ENCODE results near the gene PCBP4.

The PCBP4 gene

DNA sequence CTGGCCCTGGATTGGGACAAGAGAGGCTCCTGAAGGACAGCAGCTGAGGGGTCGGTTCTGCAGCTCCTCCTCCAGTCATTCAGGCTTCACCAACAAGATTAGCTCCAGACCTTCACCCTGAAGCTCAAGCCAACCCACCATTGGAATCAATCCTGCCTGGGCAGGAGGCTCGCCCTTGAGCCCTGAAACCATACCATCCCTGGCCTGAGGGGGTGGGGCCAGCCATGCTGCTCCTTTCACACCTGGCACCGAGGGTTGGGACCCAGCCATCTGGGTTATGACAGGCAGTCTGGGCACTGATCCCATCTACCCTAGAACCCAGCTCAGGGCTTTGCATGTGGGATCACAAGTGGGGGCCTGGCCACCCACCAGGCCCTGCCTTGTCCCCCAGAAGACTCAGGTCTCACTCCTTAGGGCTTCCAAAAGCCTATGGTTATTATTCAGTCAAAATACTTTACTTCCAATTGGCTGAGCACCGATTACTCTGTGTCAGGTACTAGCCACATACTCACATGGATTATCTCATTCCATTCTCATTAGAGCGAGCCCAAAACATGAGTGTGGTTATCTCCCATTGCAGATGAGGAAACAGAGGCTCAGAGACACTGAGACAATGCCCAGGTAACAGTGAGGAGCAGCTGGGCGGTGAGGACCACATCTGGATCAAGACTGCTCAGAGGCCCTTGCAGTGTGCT is 3.5 kb upstream of the PCBP4 start:
- peak; percentile 55 for DNase-seq

DNA sequence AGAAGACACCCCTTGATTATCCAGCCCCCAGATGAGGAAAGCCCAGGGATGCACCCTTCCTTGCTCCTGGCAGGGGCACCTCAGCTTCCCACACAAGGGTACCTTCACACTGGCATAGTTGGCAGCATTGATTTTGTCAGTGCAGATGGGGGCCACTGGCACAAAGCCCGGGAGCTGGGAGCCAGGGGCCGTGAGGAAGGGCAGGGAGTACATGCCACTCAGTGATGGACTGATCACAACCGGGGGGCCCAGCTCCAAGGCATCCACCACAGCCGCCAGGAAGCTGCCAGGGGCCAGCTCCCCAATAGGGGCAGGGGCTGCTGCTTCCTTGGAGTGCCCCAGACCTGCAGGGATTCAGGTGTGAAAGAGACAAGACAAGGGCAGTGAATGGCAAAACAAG is 2.6 kb upstream of the PCBP4 start:
- no peak for DNase-seq

DNA sequence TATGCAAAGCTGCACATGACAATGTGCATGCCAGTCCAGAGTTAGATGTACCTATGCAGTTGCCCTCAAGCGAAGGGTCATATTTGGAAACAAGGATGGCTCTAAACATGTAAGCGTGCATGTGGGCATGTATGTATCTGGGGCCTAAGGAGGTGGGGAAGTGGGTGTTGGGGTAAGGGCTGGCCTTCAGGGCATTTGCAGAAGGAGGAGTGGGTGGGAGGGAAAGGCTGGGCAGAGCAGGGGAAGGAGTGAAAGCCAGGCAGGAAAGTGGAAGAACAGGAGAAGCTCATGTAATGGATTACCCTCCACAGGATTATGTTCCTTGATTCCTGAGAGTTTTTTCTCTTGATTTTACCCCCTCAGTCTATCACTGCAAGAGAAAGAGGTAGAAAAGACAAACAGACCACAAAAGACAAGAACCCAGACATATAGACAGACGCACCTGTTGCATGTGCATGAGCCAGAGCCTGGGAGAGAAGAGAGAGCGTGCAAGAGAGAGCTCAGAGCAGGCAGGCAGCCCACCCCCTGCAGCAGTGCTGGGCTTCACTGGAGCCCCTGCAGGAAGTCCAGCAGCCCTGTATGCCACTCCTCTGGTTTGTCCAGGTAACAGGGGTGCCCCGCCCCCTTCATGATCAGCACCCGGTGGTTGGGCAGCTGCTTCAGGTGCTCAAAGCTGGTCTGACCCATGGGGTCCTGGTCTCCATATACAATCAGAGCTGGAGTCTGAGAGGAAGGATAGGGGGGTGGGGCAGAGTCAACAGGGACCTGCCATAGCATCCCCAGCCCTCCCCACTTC is 1.8 kb upstream of the PCBP4 start:
- DNase-seq = peak; percentile 76

DNA sequence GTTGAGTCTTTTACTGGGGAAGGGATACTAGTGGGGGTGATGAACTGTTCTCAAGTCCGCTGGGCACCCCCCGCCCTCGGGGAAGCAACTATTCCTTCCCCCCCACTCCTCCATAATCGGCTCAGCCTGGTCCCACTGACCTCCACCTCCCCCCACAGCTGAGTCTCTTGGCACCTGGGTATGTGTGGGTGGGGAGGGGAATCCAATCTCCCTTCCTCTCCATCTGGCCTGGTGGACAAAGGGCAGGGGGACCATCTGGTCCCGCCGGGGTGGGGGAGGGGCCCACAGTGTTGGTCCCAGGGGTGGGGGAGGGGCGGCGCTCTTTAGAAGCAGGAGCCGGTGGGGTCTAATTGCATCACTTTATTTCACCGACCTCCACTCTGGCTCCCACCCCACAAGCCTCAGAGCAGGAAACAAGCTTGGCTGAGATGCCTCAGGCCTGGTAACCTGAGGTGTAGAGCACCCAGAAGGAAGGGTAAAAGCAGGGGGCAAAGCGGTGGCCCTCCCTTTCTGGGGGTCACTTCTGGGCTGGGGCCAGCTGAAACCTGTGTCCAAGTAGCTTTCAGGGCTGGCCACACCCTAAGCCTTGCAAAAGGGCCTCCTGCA is 1.0 kb upstream of the PCBP4 start:
- peak; percentile 99 for DNase-seq

DNA sequence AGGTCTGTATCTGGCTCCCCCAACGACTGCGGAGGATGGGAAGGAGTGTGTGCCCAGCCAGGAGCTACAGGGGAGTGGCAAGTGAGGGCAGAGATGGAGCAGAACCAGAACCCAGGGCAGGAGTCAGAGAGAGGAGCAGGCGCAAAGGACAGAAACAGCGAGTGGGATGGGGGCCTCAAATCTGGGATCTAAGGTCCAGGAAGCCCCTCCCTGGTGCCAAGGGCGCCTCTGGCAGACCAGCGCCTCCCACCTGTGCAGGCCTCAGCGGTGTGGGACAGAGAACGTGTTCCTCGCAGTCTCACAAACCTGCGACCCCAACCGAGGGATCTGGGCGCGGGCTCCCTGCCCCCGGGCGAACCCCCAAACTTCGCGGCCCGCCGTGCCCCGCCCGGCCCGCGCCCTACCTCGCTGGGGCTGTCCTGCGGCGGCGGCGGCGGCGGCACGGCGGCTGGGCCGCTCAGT is 301 bp downstream of the PCBP4 start:
- peak; percentile 59 for DNase-seq

DNA sequence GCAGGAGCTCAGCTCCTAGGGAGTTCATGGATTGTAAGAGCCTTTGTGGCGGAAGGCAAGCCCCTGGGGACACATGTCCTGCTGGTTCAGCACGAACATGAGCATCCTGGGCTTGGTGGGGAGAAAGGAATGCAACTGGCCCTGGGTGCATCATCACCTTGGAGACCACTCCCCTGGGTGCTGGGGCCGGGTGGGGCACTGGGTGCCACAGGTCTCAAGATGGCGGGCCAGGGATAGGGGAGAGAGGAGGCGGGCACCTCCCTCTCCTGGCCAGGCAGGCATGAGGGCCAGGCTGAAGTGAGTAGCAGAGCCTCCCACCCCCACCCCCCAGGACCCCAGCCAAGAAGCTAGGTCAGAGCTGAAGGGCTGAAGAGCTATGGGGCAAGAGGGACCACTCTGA is 768 bp downstream of the PCBP4 start:
- DNase-seq = peak; percentile 68

DNA sequence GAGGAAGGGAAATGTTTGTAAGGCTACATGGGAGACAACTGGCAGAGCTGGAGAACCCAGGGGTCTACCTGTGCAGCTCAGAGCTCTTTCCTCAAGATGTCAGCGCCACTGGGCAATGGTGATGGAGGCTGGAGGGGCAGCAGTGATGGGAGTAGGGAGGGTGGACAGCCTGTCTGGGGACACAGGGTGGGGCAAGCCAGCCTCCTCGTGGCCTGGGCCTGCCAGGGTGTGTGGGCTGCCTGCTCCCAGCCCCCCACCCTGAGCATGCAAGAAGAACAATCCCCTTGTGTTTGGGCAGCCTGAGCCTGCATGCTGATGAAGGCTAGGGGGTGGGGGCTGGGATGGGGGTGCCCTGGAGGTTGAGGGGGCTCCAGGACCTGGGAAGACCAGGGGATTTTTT is 1.2 kb downstream of the PCBP4 start:
- DNase-seq = no peak

DNA sequence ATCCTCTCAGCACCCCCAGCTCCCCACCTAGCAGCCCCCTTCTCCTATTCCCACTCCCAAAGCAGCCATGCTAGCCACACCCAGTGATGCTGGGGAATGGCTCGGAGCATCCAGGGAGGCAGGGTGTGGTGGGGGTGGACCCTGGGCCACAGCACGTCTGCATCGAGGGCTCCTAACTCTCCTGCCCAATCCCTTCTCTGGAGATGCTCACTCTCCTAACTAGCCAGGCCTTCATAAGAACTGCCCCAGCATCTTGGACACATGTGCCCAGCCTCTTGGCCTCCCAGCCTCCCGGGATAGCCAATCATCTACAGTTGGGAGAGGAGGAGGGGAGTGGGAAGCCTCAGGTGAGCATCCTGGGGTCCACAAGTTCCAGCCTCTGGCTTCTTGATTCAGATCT is 2.7 kb downstream of the PCBP4 start:
- DNase-seq = peak; percentile 89

DNA sequence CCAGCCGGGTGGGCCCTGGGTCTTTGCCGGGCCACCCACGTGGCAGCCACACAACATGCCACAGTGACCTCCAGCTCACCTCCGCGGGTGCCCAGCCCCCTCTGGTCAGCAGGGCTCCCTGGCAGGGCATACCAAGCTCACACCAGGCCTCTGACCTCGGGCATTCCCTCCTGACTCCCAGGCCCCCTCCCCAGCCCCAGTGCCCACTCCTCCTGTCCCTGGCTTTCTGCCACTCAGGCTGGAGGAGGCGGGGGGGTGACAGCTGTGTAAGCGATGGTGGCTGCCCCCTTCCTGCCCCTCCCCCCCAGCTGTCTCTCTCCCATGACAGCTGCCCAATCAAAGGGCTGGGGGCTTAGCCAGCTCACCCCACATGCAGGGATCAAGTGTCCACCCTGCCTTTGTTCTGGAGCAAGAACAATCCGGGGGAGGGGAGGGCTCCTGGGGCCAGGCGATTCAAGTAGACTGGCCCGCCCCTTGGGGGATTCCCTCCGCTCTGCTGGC is 3.3 kb downstream of the PCBP4 start:
- peak; percentile 98 for DNase-seq

DNA sequence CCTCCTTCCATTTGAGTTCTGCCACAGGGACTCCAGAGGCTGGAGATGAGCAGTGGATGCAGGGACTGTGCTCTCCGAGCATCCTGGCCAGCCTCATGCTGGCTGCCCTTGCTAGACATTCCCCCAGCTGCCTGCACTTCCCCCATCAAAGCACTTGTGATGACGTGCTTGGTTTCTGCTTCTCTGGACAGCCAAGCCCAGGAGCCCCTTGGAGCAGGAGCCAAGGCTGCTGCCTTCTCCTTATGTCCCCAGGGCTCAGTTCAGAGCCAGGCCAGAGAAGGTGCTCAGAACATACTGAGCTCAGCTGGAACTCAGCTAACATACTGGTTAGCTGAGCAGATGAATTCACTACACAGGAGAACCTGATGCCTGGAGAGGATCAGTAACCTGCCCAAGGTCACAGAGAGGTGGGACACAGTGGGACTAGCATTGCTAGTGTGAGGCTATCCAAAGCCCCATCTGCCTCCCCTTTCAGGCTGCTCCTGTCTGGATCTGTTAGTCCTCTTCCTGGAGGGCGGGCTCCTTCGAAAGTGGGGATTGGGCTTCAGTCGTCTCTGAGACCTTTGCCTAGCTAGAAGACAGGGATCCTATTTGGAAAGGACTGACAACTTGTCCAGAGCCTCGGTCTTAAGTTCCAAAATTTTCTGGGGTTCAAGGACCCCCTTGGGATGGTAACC is 4.3 kb downstream of the PCBP4 start:
- peak; percentile 90 for DNase-seq

DNA sequence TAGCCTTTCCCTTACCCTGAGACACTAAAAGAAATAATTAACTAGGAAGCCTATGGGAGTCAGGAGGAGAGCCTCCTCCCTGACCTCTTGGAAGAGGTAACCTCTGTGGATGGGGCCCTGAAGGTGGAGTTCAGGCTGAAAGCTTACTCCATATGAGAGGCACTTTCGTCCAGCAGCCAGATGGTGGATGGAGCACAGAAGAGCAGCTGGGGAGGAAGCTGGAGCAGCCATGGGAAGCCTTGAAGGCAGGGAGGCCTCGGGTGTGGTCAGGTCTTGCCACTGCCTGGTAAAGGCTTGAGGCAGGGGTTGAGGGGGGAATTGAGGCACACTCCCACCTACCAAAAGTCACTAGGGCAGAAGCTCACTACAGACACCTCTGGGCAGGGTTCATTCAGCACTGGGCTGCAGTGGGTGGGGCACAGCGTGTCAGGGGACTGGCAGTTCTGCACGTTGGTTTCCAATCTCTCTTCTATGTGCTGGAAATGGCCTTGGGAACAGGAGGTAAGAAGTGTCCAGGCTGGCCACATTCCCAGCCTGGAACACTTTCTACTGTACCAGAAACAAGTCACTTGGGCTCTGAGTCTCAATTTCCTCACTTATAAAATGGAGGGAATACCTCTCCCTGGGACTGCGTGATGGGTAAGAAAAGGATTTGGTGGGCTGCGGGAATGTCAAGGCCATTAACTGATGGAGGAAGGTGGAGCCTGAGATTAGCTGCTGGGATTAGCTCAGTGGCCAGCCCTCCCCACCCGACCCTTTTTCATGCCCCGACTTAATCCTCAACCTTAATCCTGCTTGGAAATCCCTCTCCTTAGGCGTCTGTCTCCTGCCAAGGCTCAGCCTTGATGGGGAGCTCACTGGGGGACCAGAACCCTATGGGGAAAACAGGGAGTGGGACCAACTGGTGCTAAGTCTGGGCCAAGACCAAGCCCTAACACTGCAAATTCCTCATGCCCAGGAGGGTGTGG is 5.4 kb downstream of the PCBP4 start:
- peak; percentile 99 for DNase-seq

DNA sequence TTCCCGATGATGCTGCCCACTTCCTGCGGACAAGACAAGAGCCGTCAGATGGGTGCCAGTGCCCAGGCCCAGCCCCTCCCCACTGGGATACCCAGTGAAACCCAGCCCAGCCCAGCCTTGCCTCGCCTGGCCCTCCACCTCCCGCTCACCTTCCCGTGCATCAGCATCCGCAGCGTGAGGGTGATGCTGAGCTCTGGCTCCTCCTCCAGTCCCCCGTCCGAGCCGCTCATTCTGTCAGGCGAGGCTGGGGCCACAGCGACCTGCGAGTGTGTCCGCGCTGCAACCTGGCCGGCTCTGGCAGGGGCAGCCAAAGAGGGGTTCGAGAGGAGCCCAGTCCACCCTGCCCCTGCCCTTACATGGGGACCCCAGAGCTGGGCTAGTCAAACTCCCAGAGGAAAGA is 6.2 kb downstream of the PCBP4 start:
- DNase-seq = no peak

DNA sequence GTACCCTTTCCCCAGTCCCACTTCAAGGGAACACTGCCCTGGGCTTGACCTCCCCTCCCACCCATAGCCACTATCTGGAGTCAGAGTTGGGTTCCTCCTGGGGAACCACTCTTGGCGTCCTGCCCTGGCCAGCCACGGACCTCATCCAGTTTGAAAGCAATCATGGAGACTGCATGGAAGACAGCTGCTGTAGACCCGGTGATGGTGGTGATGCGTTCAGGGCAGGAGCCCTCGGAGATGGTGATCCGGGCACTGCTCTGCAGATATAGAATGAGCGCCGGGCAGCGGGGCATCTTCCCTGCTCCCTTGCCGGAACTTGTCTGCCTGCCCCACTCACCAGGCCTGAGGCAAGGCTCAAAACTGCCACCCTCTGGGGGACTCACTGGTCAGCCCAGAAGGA is 6.9 kb downstream of the PCBP4 start:
- no peak for DNase-seq

DNA sequence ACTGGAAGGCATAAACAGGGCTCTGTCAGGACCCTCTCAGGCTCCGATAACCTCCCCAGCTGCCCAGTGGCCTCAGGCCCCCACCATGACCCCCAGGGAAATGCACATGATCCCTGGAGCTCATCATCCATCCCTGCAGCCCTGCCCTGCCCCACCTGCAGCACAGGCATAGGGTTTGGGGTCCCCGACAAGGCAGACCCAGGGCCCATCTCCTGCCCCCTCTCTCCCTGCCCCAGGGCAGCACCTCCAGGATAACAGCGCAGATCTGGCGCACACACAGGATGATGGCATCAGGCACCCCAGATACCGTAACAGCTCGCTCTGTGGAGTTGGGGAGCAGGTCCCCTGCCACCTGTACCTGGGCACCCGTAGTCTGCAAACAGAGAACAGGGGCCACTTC is 7.6 kb downstream of the PCBP4 start:
- no peak for DNase-seq

DNA sequence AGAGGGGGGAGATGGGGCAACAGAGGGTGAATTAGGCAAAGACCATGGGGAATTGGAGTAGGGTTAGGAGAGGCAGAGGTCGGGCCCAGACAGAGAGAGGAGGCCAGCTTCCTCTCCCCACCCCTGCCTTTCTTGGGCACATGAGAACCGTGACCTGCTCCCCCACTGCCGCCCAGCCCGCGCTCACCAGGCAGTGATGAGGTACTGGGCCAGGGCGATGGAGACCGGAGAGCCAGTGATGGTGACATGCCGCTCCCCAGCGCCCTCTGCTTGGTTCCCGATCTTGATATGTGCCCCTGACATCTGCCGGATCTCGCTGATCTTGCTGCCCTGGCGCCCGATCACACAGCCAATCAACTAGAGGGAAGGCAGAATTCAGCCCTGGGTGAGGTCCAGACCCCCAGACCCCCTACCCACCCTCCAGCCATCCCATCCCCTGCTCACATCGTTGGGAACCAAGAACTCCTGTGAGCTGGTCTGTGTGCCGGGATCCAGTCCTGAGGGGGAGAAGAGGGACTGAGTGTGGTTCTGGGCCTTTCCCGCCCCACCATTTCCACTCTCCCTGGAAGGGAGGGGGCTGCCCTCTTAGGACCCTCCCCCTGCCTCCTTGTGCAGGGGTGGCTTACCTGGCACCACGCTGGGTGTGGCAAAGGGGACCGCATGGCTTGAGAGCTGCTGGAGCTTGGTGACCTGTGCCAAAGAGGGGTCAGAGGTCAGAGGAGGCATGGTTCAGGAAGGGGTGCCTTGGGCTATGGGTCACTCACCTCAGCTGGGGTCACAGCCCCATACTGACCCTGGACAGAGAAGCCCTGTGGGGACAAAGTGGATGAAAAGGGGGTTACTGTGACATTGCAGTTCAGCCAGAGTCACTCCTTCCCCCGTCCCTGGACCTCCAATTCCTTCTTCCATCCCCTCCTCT is 8.4 kb downstream of the PCBP4 start:
- no peak for DNase-seq

DNA sequence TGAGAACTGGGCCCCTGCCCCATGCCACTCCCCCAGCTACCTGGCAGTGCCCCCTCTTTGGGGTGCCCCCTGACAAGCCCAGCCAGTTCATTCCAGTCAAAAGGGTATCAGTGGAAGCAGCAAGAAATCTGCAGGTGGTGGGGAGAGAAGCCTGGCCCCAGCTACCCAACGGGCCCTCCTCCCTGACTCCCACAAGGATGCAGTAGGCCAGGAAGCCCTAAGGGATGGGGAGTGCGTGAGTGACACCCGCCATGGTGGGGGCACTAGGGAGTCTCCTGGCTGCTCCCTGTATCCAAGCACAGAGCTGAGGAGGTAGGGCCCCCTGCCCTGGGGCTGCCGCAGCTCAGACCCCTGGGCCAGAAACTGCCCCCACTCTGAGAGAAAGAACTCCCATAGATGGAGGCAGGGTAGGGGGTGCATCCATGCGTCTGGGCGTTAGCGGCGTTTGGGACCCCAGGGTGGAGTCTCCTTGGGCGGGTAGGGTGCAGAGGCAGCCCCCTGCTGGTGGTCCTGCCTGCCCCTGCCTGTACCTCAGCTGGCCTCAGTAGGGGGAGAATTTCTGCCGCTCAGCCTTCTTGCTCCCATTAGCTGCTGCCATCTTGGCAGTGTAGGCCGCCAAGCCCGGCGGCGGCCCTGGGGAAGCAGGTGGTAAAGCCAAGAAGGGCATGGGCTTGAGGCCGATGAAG is 9.6 kb downstream of the PCBP4 start:
- DNase-seq = no peak

DNA sequence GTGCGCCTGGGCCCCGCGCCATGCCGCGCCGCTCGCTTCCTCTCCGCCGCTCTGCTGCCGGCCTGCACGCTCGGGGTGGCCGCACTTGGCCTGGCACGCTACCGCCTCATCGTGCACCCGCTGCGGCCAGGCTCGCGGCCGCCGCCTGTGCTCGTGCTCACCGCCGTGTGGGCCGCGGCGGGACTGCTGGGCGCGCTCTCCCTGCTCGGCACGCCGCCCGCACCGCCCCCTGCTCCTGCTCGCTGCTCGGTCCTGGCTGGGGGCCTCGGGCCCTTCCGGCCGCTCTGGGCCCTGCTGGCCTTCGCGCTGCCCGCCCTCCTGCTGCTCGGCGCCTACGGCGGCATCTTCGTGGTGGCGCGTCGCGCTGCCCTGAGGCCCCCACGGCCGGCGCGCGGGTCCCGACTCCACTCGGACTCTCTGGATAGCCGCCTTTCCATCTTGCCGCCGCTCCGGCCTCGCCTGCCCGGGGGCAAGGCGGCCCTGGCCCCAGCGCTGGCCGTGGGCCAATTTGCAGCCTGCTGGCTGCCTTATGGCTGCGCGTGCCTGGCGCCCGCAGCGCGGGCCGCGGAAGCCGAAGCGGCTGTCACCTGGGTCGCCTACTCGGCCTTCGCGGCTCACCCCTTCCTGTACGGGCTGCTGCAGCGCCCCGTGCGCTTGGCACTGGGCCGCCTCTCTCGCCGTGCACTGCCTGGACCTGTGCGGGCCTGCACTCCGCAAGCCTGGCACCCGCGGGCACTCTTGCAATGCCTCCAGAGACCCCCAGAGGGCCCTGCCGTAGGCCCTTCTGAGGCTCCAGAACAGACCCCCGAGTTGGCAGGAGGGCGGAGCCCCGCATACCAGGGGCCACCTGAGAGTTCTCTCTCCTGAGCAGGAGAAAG is 11.1 kb downstream of the PCBP4 start:
- DNase-seq = peak; percentile 23

DNA sequence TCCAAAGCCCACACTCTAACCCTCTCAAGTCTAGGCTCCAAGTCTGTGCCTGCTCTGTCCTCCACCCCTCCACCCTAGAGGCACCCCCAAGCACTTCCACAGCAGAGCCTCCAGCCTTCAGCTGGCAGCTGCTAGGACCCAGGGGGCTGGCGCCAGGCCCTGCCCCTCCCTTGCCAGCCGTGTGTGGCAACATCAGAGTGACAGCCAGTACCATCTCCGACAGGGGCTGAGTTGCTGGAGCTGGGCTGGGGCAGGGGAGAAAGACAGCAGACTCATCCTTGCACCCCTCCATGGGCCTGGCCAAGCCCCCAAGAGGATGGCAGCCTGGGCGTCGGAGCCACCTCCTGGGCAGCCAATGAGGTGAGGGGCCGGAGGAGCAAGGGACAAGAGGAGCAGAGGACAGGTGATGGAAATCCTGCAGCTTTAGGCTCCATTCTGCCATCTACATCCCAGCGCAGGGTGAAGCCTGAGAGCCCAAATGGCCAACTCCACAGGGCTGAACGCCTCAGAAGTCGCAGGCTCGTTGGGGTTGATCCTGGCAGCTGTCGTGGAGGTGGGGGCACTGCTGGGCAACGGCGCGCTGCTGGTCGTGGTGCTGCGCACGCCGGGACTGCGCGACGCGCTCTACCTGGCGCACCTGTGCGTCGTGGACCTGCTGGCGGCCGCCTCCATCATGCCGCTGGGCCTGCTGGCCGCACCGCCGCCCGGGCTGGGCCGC is 11.9 kb downstream of the PCBP4 start, which contains the start of gene GPR62:
TSS of gene GPR62 (plus strand) at position 207 of the 718 bp plus-strand sequence. CDS start at position 479, 272 bp downstream.
- peak; percentile 44 for DNase-seq

Measured in NCI-H82 (cell line).